Retinal pigment epithelial cell (primary cell): Measurements from ENCODE around the gene KHNYN.
A peak's percentile ranks its signal among the peaks of the same experiment; 100 is the strongest.

Experiments
- DNase-seq: peaks from one replicate; pipeline ENCODE4 v3.0.0-alpha.2; 2010; ENCODE audit warnings: low read depth
- H3K4me3 ChIP-seq: 2 replicates; pipeline ENCODE4 v1.5.1; 2011; ENCODE audit warnings: mild to moderate bottlenecking, low read length, control low read depth, moderate library complexity
- CTCF ChIP-seq: conservative IDR thresholded peaks from 2 replicates; pipeline ENCODE4 v1.5.1; 2011; ENCODE audit warnings: low read depth, low read length, control low read depth, inconsistent platforms

Gene KHNYN

GRCh38 chr14:24388474-24389179 lies 41.1 kb upstream of the KHNYN start:
- no peak overlapping the region for H3K4me3 ChIP-seq
- peak; percentile 51 for DNase-seq
- TF ChIP-seq CTCF = no peak

GRCh38 chr14:24389226-24389848 lies 40.4 kb upstream of the KHNYN start:
- TF ChIP-seq CTCF = no peak
- no peak for DNase-seq

GRCh38 chr14:24390701-24391468 lies 38.9 kb upstream of the KHNYN start:
- no peak for TF ChIP-seq CTCF
- no peak for DNase-seq
- no peak overlapping the region for H3K4me3 ChIP-seq

More at GRCh38 chr14:24389226-24389848, 40.4 kb upstream of the KHNYN start:
- H3K4me3 ChIP-seq = no peak overlapping the region

- DNase-seq = no peak
- H3K4me3 ChIP-seq = no peak overlapping the region
- peak; percentile 25 for TF ChIP-seq CTCF
Observed at GRCh38 chr14:24392325-24393091, 37.2 kb upstream of the KHNYN start.

GRCh38 chr14:24394275-24394674 lies 35.5 kb upstream of the KHNYN start:
- no peak overlapping the region for H3K4me3 ChIP-seq
- DNase-seq = no peak
- TF ChIP-seq CTCF = no peak

GRCh38 chr14:24395609-24396582 lies 33.9 kb upstream of the KHNYN start:
- H3K4me3 ChIP-seq = no peak overlapping the region
- DNase-seq = no peak
- TF ChIP-seq CTCF = no peak
